Neuronal stem cell (in vitro differentiated cells): ENCODE data around the gene TMEM145.

Experiments
- DNase-seq: peaks from one replicate; pipeline ENCODE4 v3.0.0-alpha.2; 2013; ENCODE audit warnings: low spot score
- H2AFZ ChIP-seq: one replicate; pipeline ENCODE4 v1.6.1; 2013; ENCODE audit warnings: mild to moderate bottlenecking, low read length, inconsistent platforms
- H2AK5ac ChIP-seq: 2 replicates; pipeline ENCODE4 v1.6.1; 2013; ENCODE audit warnings: low read depth, mild to moderate bottlenecking, inconsistent platforms, low read length, moderate library complexity, mixed read lengths
- H2BK120ac ChIP-seq: 2 replicates; pipeline ENCODE4 v1.6.1; 2013; ENCODE audit warnings: low read depth, mild to moderate bottlenecking, inconsistent platforms, low read length, moderate library complexity, mixed read lengths
- H2BK12ac ChIP-seq: one replicate; pipeline ENCODE4 v1.6.1; 2013; ENCODE audit warnings: low read length, inconsistent platforms
- H2BK15ac ChIP-seq: 2 replicates; pipeline ENCODE4 v1.6.1; 2013; ENCODE audit warnings: mild to moderate bottlenecking, low read length, inconsistent platforms, mixed read lengths
- H2BK5ac ChIP-seq: one replicate; pipeline ENCODE4 v1.6.1; 2013; ENCODE audit warnings: inconsistent platforms, mild to moderate bottlenecking, low read length, moderate library complexity
- H3K14ac ChIP-seq: one replicate; pipeline ENCODE4 v1.6.1; 2013; ENCODE audit warnings: low read length, inconsistent platforms
- H3K18ac ChIP-seq: 2 replicates; pipeline ENCODE4 v1.6.1; 2013; ENCODE audit warnings: low read length, inconsistent platforms
- H3K23ac ChIP-seq: 2 replicates; pipeline ENCODE4 v1.6.1; 2013; ENCODE audit warnings: low read depth, mild to moderate bottlenecking, mixed read lengths, low read length, inconsistent platforms; ENCODE audit not compliant: poor library complexity
- H3K27ac ChIP-seq: replicated peaks from 3 replicates; pipeline ENCODE4 v1.5.1; 2013; ENCODE audit warnings: low read length, inconsistent platforms
- H3K27me3 ChIP-seq, 3 experiments: 2 replicates each; pipeline ENCODE4 v1.6.1; 2013; ENCODE audit warnings: low read length in 3 of 3, mild to moderate bottlenecking in 2 of 3, inconsistent platforms in 1 of 3, low read depth in 1 of 3, mixed read lengths in 1 of 3, moderate library complexity in 1 of 3; ENCODE audit not compliant: control insufficient read depth in 3 of 3, insufficient read depth in 3 of 3
- H3K36me3 ChIP-seq, 2 donors: replicated peaks in 1 of 2; 2 replicates each; pipeline ENCODE4 v1.6.1; 2013; ENCODE audit warnings: low read length in 2 of 2; ENCODE audit not compliant: control insufficient read depth in 2 of 2, insufficient read depth in 2 of 2
- H3K4ac ChIP-seq: 2 replicates; pipeline ENCODE4 v1.6.1; 2013; ENCODE audit warnings: inconsistent platforms, mild to moderate bottlenecking, low read length, moderate library complexity
- H3K4me1 ChIP-seq, 2 donors: 1 replicate in 1 of 2; 2 replicates in 1 of 2; pipeline ENCODE4 v1.6.1; 2013; ENCODE audit warnings: low read length in 2 of 2, low read depth in 1 of 2; ENCODE audit not compliant: control insufficient read depth in 2 of 2, insufficient read depth in 1 of 2
- H3K4me2 ChIP-seq: one replicate; pipeline ENCODE4 v1.6.1; 2013; ENCODE audit warnings: mild to moderate bottlenecking, low read length, inconsistent platforms; ENCODE audit not compliant: insufficient read depth, poor library complexity, severe bottlenecking
- H3K4me3 ChIP-seq, 2 donors: 2 replicates each; pipeline ENCODE4 v1.5.1; 2013; ENCODE audit warnings: low read length in 2 of 2, mild to moderate bottlenecking in 2 of 2, inconsistent platforms in 1 of 2, moderate library complexity in 1 of 2
- H3K79me1 ChIP-seq: one replicate; pipeline ENCODE4 v1.6.1; 2013; ENCODE audit warnings: low read depth, mild to moderate bottlenecking, inconsistent platforms, low read length, moderate library complexity
- H3K9ac ChIP-seq: one replicate; pipeline ENCODE4 v1.6.1; 2013; ENCODE audit warnings: mild to moderate bottlenecking, low read depth, low read length, inconsistent platforms; ENCODE audit not compliant: poor library complexity
- H3K9me3 ChIP-seq, 2 donors: replicated peaks in 1 of 2; 2 replicates each; pipeline versions ENCODE3 to v1.6.1; 2013; ENCODE audit warnings: low read length in 2 of 2, mild to moderate bottlenecking in 2 of 2, inconsistent platforms in 1 of 2, low read depth in 1 of 2, mixed read lengths in 1 of 2, moderate library complexity in 1 of 2; ENCODE audit not compliant: control insufficient read depth in 2 of 2, insufficient read depth in 1 of 2
- H4K8ac ChIP-seq: one replicate; pipeline ENCODE4 v1.6.1; 2013; ENCODE audit warnings: low read depth, mild to moderate bottlenecking, inconsistent platforms, low read length, moderate library complexity
- H4K91ac ChIP-seq: one replicate; pipeline ENCODE4 v1.6.1; 2013; ENCODE audit warnings: low read length, low read depth, mild to moderate bottlenecking, inconsistent platforms; ENCODE audit not compliant: poor library complexity
- WGBS, 2 donors: extraction: QIAGEN DNeasy Blood & Tissue Kit; methylation state at CpG; one replicate each; pipeline ENCODE4 v1.1.7; 2013; ENCODE audit warnings: missing lambda C conversion rate in 2 of 2, mixed read lengths in 1 of 2; ENCODE audit not compliant: insufficient read length in 2 of 2, insufficient replicate concordance in 1 of 2; ENCODE audit errors: extremely low coverage in 2 of 2; 5-methylcytosine and 5-hydroxymethylcytosine counted together

TMEM145 gene

DNA sequence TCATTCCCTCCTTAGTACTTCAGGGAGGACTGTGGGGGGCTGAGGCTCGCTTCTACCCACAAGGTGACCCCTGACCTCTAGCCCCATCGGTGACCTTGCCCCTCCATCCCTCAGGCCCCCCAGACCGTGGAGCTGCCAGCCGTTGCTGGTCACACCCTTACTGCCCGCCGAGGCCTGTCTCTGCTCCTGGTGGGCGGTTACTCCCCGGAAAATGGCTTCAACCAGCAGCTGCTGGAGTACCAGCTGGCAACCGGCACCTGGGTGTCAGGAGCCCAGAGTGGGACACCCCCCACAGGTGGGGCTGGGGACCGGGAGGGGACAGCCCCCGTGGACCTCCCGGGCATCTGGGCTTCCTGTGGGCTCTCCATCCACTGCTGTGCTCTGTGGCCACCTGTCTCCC is 44.2 kb downstream of the TMEM145 start:
- H3K36me3 ChIP-seq = peaks cover 26 to 81% of the 10 kb centered on the region in 2 donors
- no peaks in the 10 kb centered on the region for H3K9me3 ChIP-seq
- no peak overlapping the region for H3K4me2 ChIP-seq
- no peak for DNase-seq
- no peak overlapping the region for H2BK5ac ChIP-seq
- H4K91ac ChIP-seq = no peak overlapping the region
- no peak overlapping the region for H3K18ac ChIP-seq
- no peak overlapping the region for H2BK120ac ChIP-seq
- no peak overlapping the region for H2AFZ ChIP-seq
- H3K4ac ChIP-seq = no peak overlapping the region
- H3K27me3 ChIP-seq = no peaks in the 10 kb centered on the region
- H3K9ac ChIP-seq = no peak overlapping the region
- H3K79me1 ChIP-seq = peaks cover 2% of the 10 kb centered on the region
- H2BK12ac ChIP-seq = no peak overlapping the region
- H3K14ac ChIP-seq = no peak overlapping the region
- peak overlapping the region; percentile 25 for H3K23ac ChIP-seq
- WGBS, 2 donors = no CpG with 5 or more reads among the region's 12 CpGs
- no peak overlapping the region for H4K8ac ChIP-seq
- no peak overlapping the region for H2BK15ac ChIP-seq
- no peak overlapping the region for H3K4me3 ChIP-seq
- no peak overlapping the region for H3K27ac ChIP-seq
- no peak overlapping the region for H2AK5ac ChIP-seq
- H3K4me1 ChIP-seq = peaks cover 7 to 12% of the 10 kb centered on the region in 2 donors

DNA sequence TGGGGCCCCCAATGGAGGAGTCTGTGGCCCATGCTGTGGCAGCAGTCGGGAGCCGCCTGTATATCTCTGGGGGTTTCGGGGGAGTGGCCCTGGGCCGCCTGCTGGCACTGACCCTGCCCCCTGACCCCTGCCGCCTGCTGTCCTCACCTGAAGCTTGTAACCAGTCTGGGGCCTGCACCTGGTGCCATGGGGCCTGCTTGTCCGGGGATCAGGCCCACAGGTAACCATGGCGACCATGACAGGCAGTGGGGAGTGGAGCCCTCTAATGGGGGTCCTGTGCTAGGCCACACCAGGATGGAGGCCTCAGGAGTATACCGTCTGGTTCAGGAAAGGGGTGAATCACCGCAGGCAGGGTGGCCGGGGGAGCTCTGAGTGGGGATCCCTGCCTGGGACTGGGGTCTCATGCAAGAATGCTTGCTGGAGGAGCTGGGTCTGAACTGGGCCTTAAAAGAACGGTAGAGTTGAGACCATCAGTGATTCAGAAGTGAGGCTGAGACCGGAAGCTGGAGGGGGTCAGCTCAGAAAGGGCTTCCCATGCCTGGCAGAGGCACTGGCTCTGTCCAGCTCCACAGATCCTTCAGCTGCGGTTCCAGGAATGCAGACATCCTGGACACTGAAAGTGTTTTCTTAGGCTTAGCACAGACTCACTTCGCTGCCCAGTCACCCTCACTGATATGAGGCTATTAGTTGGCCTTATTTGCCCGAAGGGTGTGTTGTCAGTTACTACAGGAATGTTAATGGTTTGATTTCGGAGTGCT is 47.9 kb downstream of the TMEM145 start:
- H2BK12ac ChIP-seq = no peak overlapping the region
- peak; percentile 29 for DNase-seq
- no peak overlapping the region for H3K27ac ChIP-seq
- H2AK5ac ChIP-seq = no peak overlapping the region
- H3K36me3 ChIP-seq = peaks cover 33 to 81% of the 10 kb centered on the region in 2 donors
- H3K14ac ChIP-seq = no peak overlapping the region
- H3K27me3 ChIP-seq = no peaks in the 10 kb centered on the region
- no peak overlapping the region for H3K4me3 ChIP-seq
- no peak overlapping the region for H2BK120ac ChIP-seq
- H3K23ac ChIP-seq = no peak overlapping the region
- peaks cover 2% of the 10 kb centered on the region for H3K79me1 ChIP-seq
- H4K91ac ChIP-seq = no peak overlapping the region
- no peak overlapping the region for H2BK5ac ChIP-seq
- H3K9ac ChIP-seq = no peak overlapping the region
- no peak overlapping the region for H2BK15ac ChIP-seq
- WGBS, 2 donors = no CpG with 5 or more reads among the region's 16 CpGs
- no peak overlapping the region for H4K8ac ChIP-seq
- peaks cover 2% of the 10 kb centered on the region in 2 donors for H3K4me1 ChIP-seq
- no peak overlapping the region for H2AFZ ChIP-seq
- peaks cover 3 to 9% of the 10 kb centered on the region in 2 donors for H3K9me3 ChIP-seq
- H3K18ac ChIP-seq = no peak overlapping the region
- no peak overlapping the region for H3K4me2 ChIP-seq
- no peak overlapping the region for H3K4ac ChIP-seq

DNA sequence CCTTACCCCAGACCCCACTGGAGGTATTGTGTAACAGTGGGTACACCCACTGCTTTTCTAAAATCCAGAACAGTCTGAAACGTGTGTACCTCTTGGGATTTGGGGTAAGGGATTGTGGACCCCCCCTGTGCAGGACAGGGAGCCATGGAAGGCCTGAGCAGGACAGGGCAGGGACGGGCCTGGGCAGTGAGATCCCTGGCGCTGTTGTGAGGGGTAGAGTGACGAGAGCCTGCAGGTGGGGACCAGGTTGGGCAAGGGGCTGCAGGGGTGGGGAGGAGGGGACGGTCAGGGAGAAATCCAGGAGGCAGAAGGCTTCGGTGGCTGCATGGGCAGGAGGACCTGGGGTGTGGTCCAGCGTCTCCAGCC is 48.4 kb downstream of the TMEM145 start:
- Histone ChIP-seq H2BK120ac (no peak overlapping the region), H3K14ac (peak overlapping the region; percentile 17), H2BK15ac (no peak overlapping the region), H3K23ac (no peak overlapping the region), H3K27me3 (no peaks in the 10 kb centered on the region), H3K18ac (peak overlapping the region; percentile 11), H3K4me3 (no peak overlapping the region), H3K9me3 (peaks cover 3 to 9% of the 10 kb centered on the region in 2 donors), H3K4ac (no peak overlapping the region), H2AFZ (no peak overlapping the region), H3K4me2 (no peak overlapping the region), H3K27ac (no peak overlapping the region), H3K4me1 (peaks cover 2% of the 10 kb centered on the region in 2 donors), H2BK5ac (no peak overlapping the region), H3K79me1 (peaks cover 2% of the 10 kb centered on the region), H2BK12ac (no peak overlapping the region), H2AK5ac (no peak overlapping the region), H4K91ac (no peak overlapping the region), H4K8ac (no peak overlapping the region), H3K36me3 (peaks cover 31 to 80% of the 10 kb centered on the region in 2 donors), H3K9ac (no peak overlapping the region)
- no peak for DNase-seq
- no CpG with 5 or more reads among the region's 7 CpGs for WGBS, 2 donors

DNA sequence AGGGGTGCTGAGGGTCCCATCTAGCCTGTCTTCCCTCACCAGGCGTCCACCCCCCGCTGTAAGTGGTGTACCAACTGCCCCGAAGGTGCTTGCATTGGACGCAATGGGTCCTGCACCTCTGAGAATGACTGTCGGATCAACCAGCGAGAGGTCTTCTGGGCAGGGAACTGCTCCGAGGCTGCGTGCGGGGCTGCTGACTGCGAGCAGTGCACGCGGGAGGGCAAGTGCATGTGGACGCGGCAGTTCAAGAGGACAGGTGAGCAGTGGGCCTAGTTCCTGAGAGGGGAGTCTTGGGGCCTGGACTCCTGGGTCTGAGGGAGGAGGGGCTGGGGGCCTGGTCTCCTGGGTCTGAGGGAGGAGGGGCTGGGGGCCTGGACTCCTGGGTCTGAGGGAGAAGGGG is 49.2 kb downstream of the TMEM145 start:
- peak overlapping the region; percentile 43 for H3K23ac ChIP-seq
- no peak overlapping the region for H2AK5ac ChIP-seq
- H3K4ac ChIP-seq = no peak overlapping the region
- H3K9me3 ChIP-seq = peaks cover 3 to 9% of the 10 kb centered on the region in 2 donors
- H2BK120ac ChIP-seq = no peak overlapping the region
- no CpG with 5 or more reads among the region's 14 CpGs for WGBS, 2 donors
- peak overlapping the region; percentile 9 for H3K9ac ChIP-seq
- no peak overlapping the region for H3K27ac ChIP-seq
- H2BK5ac ChIP-seq = no peak overlapping the region
- no peak overlapping the region for H2BK12ac ChIP-seq
- DNase-seq = no peak
- H2BK15ac ChIP-seq = no peak overlapping the region
- H4K91ac ChIP-seq = no peak overlapping the region
- no peak overlapping the region for H4K8ac ChIP-seq
- no peak overlapping the region for H2AFZ ChIP-seq
- peaks cover 2% of the 10 kb centered on the region for H3K79me1 ChIP-seq
- no peak overlapping the region for H3K4me2 ChIP-seq
- no peak overlapping the region for H3K4me3 ChIP-seq
- no peak overlapping the region for H3K14ac ChIP-seq
- peaks cover 2% of the 10 kb centered on the region in 2 donors for H3K4me1 ChIP-seq
- H3K18ac ChIP-seq = peak overlapping the region; percentile 44
- H3K36me3 ChIP-seq = peaks cover 30 to 77% of the 10 kb centered on the region in 2 donors
- H3K27me3 ChIP-seq = no peaks in the 10 kb centered on the region
